NCI-H460 (cell line): ENCODE results near the gene ANO9. TPM values are rescaled to one million over a fixed set of nuclear protein-coding genes. Genes with fewer than 3 reads are reported as not detected.
"Not testable (repeated sequence)": the region's sequence is repeated elsewhere in the genome, so short reads cannot be mapped to it uniquely, and the experiment has no call there.

Source experiments
- DNase-seq: peaks from one replicate; pipeline ENCODE4 v3.0.0-alpha.2; 2016; ENCODE audit warnings: low read depth; ENCODE audit errors: extremely low read depth
- total RNA-seq: library from RNA; depleted of rRNA; stranded (reverse); fragments of >200 nt; shearing (Covaris generic); gene quantifications from 2 replicates; pipeline ENCODE4 v1.2.3, GENCODE V29; 2014

The ANO9 gene
- total RNA-seq, 1 experiment from 2014 or later = 0.12 TPM

- no peak for DNase-seq
Observed at GRCh38 chr11:390175-390574, 51.6 kb downstream of the ANO9 start.

GRCh38 chr11:389369-389768 lies 52.4 kb downstream of the ANO9 start:
- not testable (repeated sequence) for DNase-seq

DNA sequence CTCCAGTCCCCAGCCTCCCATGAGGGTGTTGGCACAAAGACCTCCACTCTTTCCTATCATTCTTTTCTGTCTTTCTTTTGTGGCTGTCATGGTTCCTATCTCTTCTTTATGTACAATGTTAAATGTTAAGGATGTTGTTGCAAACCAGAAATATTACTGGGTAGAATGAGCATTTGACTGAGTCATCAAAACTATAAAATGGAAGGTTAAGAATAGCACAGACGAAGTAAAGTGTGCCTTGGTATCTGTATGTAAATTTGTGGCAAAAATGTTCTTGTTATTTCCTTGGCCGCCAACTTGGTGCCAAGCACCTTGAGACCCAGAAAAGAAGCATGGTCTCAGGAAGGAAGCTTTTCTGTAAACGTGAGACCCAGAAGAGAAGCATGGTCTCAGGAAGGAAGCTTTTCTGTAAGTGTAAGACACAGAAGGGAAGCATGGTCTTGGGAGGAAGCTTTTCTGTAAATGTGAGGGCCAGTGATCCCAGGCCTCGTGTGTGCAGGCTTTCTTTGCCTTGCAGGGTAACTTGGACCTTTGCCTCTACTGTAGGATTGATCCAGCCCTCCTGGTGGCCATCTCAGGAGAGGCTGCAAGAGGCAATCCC lies 54.5 kb downstream of the ANO9 start:
- no peak for DNase-seq

DNA sequence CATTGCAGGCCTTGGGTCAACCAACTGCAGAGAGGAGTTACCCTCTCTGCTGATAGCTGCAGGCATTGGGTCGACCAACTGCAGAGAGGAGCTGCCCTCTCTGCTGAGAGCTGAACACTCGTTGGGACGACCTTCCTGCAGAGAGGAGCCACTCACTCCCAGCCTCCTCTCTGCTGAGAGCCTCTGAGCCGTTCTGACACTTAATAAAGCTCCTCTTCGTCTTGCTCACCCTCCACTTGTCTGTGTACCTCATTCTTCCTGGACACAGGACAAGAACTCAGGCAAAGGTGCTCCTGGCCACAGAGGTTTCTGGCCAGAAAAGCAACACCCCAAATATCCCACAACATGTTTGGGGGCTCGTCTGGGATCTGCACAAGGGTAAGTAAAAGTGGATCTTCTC lies 55.3 kb downstream of the ANO9 start:
- DNase-seq = no peak

- DNase-seq = no peak
Observed at GRCh38 chr11:385594-386351, 56.0 kb downstream of the ANO9 start.

GRCh38 chr11:384511-384910 lies 57.3 kb downstream of the ANO9 start:
- no peak for DNase-seq

DNA sequence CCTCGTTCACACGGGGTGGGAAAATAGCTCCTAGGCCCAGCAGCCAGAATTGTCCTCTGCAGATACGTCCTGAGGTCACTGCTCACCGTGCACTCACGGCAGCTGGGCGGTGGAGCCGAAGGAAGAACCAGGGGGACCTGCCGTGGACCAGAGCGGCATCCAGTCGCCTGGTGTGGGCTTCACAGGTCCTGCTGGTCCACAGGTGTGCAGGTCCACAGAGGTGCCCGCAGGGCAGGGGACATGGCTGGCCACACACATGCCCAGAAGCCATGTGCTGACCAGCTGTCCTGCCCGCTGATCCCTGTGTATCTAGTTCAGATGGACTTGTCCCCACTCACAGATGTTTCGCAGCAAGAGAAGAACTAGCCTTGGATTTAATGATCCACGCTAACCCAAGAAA lies 58.4 kb downstream of the ANO9 start:
- no peak for DNase-seq

- DNase-seq = no peak
Observed at GRCh38 chr11:382081-382629, 59.7 kb downstream of the ANO9 start.

GRCh38 chr11:381501-382072 lies 60.2 kb downstream of the ANO9 start:
- DNase-seq = no peak

DNA sequence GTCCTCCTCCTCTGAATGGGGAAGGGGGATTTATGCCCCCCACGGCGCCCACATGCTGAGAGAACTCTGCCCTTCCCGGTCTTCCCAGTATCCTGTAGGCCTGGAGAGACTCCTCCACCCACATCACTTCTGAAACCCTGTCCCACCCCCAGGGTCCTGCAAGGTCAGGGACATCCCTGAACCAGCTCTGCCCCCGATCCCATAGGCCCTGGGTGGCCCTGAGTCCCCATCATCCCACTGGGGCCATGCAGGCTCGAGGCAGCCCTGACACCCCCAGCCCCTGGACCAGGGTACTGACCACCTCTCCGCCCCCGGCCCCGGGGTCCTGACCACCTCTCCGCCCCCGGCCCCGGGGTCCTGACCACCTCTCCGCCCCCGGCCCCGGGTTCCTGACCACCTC lies 60.8 kb downstream of the ANO9 start:
- DNase-seq = no peak

DNA sequence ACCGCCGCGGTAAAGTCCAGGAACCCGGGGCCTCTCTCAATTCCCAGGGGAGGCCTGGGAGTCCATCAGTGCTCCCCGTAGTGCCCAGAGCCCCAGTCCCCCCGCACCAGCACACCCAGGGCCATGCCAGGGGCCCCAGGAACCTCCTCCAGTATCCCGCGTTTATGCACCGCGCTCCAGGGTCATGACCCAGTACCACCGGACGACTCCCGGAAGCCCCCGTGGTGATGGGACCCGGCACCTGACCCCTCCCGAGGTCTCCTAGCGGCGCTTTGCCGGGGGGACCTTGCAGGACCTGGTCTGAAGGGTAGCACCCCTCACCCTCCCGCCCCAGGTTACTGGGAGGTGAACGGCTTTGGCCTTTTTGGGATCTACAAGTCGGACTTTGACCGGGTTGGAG lies 61.3 kb downstream of the ANO9 start:
- no peak for DNase-seq

- DNase-seq = no peak
Observed at GRCh38 chr11:380095-380480, 61.7 kb downstream of the ANO9 start.

- DNase-seq = no peak
Observed at GRCh38 chr11:379205-380094, 62.4 kb downstream of the ANO9 start.

- DNase-seq = no peak
Observed at GRCh38 chr11:377883-378500, 63.8 kb downstream of the ANO9 start.

DNA sequence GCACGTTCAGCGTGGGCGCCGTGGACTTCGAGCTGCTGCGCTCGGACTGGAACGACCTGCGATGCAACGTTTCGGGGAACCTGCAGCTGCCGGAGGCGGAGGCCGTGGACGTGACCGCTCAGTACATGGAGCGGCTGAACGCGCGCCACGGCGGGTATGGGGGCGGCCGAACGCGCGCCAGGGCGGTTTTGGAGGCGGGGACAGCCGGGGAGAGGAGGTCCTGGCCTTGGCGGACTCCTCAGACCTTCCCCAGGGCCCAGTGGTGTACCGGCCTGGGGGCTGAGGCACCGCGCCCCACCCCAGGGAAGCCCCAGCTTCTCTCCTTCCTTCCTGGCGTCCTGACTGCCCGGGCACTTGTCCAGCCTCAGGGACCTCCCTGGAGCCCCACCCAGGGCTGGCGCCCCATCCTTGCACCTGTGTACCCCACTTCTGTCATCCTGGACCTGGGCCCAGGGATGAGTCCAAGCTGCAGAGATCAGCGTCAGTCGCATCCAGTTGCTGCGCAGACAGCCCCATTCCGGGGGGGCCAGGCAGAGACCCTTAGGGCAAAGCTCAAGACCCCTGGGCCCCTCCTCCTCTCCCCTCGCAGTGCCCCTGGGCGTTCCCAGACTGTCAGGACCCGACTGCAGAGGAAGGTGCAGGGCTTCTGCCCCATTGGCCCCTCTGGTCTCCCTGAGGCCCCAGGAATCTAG lies 64.5 kb downstream of the ANO9 start:
- DNase-seq = no peak

DNA sequence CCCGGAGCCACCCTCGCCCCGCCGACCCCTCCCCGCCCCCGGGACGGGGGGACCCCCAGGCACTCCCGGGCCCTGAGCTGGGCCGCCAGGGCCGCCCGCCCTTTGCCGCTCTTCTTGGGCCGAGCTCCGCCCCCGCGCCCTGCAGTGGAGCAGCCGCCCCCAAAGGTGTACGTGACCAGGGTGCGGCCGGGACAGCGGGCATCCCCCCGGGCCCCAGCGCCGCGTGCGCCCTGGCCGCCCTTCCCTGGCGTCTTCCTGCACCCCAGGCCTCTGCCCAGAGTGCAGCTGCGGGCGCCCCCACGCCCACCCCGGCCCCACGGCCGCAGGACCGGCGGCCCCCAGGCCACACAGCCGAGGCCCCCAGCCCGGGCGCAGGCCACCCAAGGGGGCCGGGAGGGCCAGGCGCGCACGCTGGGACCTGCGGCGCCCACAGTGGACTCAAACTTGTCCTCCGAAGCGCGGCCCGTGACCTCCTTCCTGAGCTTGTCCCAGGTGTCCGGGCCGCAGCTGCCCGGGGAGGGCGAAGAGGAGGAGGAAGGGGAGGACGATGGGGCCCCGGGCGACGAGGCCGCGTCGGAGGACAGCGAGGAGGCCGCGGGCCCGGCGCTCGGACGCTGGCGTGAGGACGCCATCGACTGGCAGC lies 65.2 kb downstream of the ANO9 start:
- DNase-seq = no peak

DNA sequence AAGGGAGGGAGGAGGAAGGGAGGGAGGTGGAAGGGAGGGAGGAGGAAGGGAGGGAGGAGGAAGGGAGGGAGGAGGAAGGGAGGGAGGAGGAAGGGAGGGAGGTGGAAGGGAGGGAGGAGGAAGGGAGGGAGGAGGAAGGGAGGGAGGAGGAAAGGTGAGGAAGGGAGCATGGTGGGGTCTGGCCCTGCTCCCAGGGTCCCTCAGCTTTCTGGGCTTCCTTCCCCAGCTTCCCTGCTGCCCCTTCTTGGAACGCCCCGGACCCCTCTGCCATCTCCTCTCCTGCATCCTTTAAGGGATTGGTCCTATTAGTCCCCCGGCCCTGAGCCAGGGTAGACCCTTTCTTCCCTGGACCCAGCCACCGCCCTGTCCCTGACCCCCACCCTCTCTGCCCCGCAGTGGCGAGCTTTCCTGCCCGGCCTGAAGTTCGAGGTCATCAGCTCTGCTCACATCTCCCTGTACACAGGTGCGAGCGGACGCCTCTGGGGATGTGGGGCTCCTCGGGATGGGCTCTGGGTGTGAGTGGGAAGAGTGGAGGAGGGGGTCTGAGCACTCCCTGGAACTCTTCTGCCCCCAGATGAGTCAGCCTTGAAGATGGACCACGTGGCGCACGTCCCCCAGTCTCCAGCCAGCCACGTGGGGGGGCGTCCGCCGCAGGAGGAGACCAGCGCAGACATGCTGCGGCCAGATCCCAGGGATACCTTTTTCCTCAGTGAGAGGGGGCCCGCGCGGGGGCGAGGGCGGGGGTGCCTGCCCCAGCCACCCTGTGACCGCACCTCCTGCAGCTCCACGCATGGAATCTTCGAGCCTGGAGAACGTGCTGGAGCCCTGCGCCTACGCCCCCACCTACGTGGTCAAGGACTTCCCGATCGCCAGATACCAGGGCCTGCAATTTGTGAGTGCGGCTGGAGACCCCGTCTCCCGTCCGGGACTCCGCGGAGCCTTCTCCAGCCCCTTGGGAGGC lies 66.5 kb downstream of the ANO9 start:
- DNase-seq = no peak
